H1 (cell line): ENCODE measurements around the gene MBLAC1. TPM values are rescaled to one million over a fixed set of nuclear protein-coding genes. Genes with fewer than 3 reads are reported as not detected.
A peak's percentile ranks its signal among the peaks of the same experiment; 100 is the strongest.

Experiments
- ASH2L ChIP-seq: fragments of 200-600, 300-600 bp; sonication (generic); IDR thresholded peaks from one replicate; pipeline ENCODE4 v1.7.1; 2017; ENCODE audit warnings: low read length
- CBX5 ChIP-seq: fragments of 300-800, 300-1000 bp; sonication (generic); IDR thresholded peaks from 2 replicates; pipeline ENCODE4 v1.7.1; 2016; ENCODE audit warnings: antibody characterized with exemption, low read length, low read depth
- CEBPB ChIP-seq: IDR thresholded peaks from 2 replicates; pipeline ENCODE4 v1.6.1; 2012; ENCODE audit warnings: low read depth, low read length
- CREB1 ChIP-seq: IDR thresholded peaks from 2 replicates; pipeline ENCODE4 v1.6.1; 2012; ENCODE audit warnings: inconsistent platforms
- FOSL1 ChIP-seq: IDR thresholded peaks from 2 replicates; pipeline ENCODE4 v1.6.1; 2011; ENCODE audit warnings: mild to moderate bottlenecking, low read depth, low read length, moderate library complexity; ENCODE audit not compliant: insufficient read depth
- KDM1A ChIP-seq: fragments of 200-600, 300-600 bp; sonication (generic); IDR thresholded peaks from 2 replicates; pipeline ENCODE4 v1.7.1; 2016; ENCODE audit warnings: mild to moderate bottlenecking, low read length, borderline replicate concordance
- MAFK ChIP-seq: IDR thresholded peaks from 2 replicates; pipeline ENCODE4 v1.6.1; 2012; ENCODE audit warnings: low read depth, mild to moderate bottlenecking, improper control_type of control experiment, low read length
- NRF1 ChIP-seq: IDR thresholded peaks from 2 replicates; pipeline ENCODE4 v1.6.1; 2011; ENCODE audit warnings: mild to moderate bottlenecking, low read depth, low read length, improper control_type of control experiment
- SP1 ChIP-seq: IDR thresholded peaks from 2 replicates; pipeline ENCODE4 v1.6.1; 2011; ENCODE audit warnings: low read depth, low read length
- SP2 ChIP-seq: IDR thresholded peaks from 2 replicates; pipeline ENCODE4 v1.6.1; 2012; ENCODE audit warnings: mild to moderate bottlenecking, low read length, inconsistent platforms
- SP4 ChIP-seq: IDR thresholded peaks from 2 replicates; pipeline ENCODE4 v1.6.1; 2012; ENCODE audit warnings: low read length, inconsistent platforms
- SRF ChIP-seq: IDR thresholded peaks from 2 replicates; pipeline ENCODE4 v1.6.1; 2011; ENCODE audit warnings: mild to moderate bottlenecking, low read depth, low read length, moderate library complexity
- SUZ12 ChIP-seq: fragments of 200-600 bp; sonication (generic); IDR thresholded peaks from 2 replicates; pipeline ENCODE4 v1.6.1; 2012; ENCODE audit warnings: mild to moderate bottlenecking, inconsistent platforms, low read length, moderate library complexity, mixed read lengths
- TEAD4 ChIP-seq: IDR thresholded peaks from 2 replicates; pipeline ENCODE4 v1.6.1; 2012; ENCODE audit warnings: low read depth, low read length, inconsistent platforms, mixed read lengths
- polyA plus RNA-seq, 7 experiments: library from polyadenylated mRNA; depleted of rRNA in 3 of 7; stranded (reverse) in 5 of 7; unstranded in 2 of 7; fragments of >200 nt in 5 of 7; fragments of 200-250 nt in 2 of 7; gene quantifications; 1 replicate in 5 of 7; 2 replicates in 1 of 7; 4 replicates in 1 of 7; pipeline versions ENCODE4 v1.2.1 to v1.2.3, GENCODE V29; 2011 to 2013; ENCODE audit warnings: missing spikeins in 2 of 7, mixed read lengths in 2 of 7
- total RNA-seq: library from RNA; stranded (reverse); fragmentation: NEBNext Ultra II Directional; extraction: Animal tissue kit (Norgen Biotek cat#: 25700); gene quantifications from 2 replicates; pipeline ENCODE4 v1.2.1, GENCODE V29; 2021
- TF ChIP-seq, protein P1 (sequence below), 3 experiments: IDR thresholded peaks; 1 replicate in 2 of 3; 2 replicates in 1 of 3; pipeline versions ENCODE4 v1.5.1 to v1.6.1; 2011; ENCODE audit warnings: low read length in 3 of 3, mild to moderate bottlenecking in 3 of 3, inconsistent platforms in 2 of 3, low read depth in 1 of 3, moderate library complexity in 1 of 3; ENCODE audit not compliant: insufficient read depth in 1 of 3; ENCODE audit errors: control extremely low read depth in 1 of 3
- TF ChIP-seq, protein P2 (sequence below): IDR thresholded peaks from 2 replicates; pipeline ENCODE4 v1.6.1; 2012; ENCODE audit warnings: inconsistent platforms
- TF ChIP-seq, protein P3 (sequence below): IDR thresholded peaks from 2 replicates; pipeline ENCODE4 v1.6.1; 2012; ENCODE audit warnings: low read length, inconsistent platforms
- TF ChIP-seq, protein P4 (sequence below): IDR thresholded peaks from 2 replicates; pipeline ENCODE4 v1.6.1; 2011; ENCODE audit warnings: low read depth, mild to moderate bottlenecking, low read length; ENCODE audit not compliant: insufficient read depth
- TF ChIP-seq, protein P5 (sequence below): IDR thresholded peaks from 2 replicates; pipeline ENCODE4 v1.6.1; 2012; ENCODE audit warnings: inconsistent platforms

The MBLAC1 gene
- total and polyA plus RNA-seq, 2 of the 8 experiments (the other 6 are each of a cell fraction or from before 2014, with no cell fraction given) = 1.00 to 1.7 TPM

DNA sequence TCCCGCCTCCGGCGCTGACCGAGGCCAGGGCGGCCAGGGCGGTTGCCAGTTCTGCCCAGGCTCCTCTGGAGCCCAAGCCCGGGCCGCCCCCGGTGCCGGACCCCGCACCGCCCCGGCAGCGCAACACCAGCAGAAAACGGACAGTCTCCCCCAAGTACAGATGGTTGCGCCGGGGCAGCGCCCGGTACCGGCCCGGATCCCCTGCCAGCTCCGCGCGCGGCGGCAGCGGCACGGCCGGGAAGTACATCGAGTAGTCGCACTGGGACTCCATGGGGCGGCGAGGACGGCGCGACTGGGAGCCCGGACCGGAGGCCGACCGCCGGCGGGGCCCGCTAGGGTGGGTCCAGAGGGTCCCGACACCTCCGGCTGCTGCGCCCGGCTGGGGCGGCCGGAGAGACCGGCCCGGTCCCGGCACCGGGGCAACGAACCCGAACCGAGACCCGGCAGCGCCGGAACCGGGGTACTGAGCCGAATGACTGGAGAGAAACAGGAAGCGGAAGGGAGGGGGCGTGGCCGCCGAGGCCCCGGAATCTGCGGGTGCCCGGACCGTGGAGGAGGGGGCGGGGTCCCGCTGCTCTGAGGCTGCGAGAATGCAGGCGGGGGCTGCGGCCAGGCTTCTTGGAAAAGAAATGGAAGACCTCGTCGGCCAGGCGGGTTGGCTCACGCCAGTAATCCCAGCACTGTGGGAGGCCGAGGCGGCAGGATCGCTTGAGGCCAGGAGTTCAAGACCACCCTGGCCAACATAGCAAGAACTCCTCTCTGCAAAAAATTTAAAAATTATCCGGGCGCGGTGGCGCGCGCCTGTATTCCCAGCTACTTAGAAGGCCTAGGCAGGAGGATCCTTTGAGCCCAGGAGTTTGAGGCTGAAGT lies 31.7 kb downstream of the MBLAC1 start, which contains the start of gene TRAPPC14 (continued):
- TF ChIP-seq, protein P1, sequence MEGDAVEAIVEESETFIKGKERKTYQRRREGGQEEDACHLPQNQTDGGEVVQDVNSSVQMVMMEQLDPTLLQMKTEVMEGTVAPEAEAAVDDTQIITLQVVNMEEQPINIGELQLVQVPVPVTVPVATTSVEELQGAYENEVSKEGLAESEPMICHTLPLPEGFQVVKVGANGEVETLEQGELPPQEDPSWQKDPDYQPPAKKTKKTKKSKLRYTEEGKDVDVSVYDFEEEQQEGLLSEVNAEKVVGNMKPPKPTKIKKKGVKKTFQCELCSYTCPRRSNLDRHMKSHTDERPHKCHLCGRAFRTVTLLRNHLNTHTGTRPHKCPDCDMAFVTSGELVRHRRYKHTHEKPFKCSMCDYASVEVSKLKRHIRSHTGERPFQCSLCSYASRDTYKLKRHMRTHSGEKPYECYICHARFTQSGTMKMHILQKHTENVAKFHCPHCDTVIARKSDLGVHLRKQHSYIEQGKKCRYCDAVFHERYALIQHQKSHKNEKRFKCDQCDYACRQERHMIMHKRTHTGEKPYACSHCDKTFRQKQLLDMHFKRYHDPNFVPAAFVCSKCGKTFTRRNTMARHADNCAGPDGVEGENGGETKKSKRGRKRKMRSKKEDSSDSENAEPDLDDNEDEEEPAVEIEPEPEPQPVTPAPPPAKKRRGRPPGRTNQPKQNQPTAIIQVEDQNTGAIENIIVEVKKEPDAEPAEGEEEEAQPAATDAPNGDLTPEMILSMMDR (IDR thresholded peaks at IDR 0.05; ENCODE audit: control extremely low read depth in 1 of 3, insufficient read depth in 1 of 3, low read depth in 1 of 3, low read length in 3 of 3) = no peak
- TF ChIP-seq ASH2L = peak; percentile 77
- TF ChIP-seq, protein P2, sequence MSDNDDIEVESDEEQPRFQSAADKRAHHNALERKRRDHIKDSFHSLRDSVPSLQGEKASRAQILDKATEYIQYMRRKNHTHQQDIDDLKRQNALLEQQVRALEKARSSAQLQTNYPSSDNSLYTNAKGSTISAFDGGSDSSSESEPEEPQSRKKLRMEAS = no peak
- 0 out of 2 replicates have a peak, but pooled peaks have one; percentile 31 for TF ChIP-seq SP4
- TF ChIP-seq SUZ12 = no peak
- no peak for TF ChIP-seq MAFK
- peak; percentile 83 for TF ChIP-seq TEAD4
- TF ChIP-seq KDM1A = peak; percentile 47; the same call in 1 of the 2 replicates
- TF ChIP-seq CEBPB = no peak
- no peak for TF ChIP-seq SP2
- peak; percentile 28; the same call in 1 of the 2 replicates for TF ChIP-seq SP1
- TF ChIP-seq NRF1 = no peak
- TF ChIP-seq CBX5 = no peak
- TF ChIP-seq CREB1 = no peak
- TF ChIP-seq, protein P3, sequence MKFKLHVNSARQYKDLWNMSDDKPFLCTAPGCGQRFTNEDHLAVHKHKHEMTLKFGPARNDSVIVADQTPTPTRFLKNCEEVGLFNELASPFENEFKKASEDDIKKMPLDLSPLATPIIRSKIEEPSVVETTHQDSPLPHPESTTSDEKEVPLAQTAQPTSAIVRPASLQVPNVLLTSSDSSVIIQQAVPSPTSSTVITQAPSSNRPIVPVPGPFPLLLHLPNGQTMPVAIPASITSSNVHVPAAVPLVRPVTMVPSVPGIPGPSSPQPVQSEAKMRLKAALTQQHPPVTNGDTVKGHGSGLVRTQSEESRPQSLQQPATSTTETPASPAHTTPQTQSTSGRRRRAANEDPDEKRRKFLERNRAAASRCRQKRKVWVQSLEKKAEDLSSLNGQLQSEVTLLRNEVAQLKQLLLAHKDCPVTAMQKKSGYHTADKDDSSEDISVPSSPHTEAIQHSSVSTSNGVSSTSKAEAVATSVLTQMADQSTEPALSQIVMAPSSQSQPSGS = no peak; the same call in 1 of the 2 replicates
- TF ChIP-seq, protein P4, sequence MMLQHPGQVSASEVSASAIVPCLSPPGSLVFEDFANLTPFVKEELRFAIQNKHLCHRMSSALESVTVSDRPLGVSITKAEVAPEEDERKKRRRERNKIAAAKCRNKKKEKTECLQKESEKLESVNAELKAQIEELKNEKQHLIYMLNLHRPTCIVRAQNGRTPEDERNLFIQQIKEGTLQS = no peak
- TF ChIP-seq SRF = no peak
- TF ChIP-seq FOSL1 = no peak
- TF ChIP-seq, protein P5, sequence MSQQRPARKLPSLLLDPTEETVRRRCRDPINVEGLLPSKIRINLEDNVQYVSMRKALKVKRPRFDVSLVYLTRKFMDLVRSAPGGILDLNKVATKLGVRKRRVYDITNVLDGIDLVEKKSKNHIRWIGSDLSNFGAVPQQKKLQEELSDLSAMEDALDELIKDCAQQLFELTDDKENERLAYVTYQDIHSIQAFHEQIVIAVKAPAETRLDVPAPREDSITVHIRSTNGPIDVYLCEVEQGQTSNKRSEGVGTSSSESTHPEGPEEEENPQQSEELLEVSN = no peak
